Epithelial cell of umbilical artery (primary cell): Measurements from ENCODE around the gene EPB41L4B. TPM values are rescaled to one million over a fixed set of nuclear protein-coding genes. Genes with fewer than 3 reads are reported as not detected.

Experiments
- total RNA-seq: library from RNA; depleted of rRNA; stranded (reverse); fragments of >200 nt; gene quantifications from 2 replicates; pipeline ENCODE4 v1.2.3, GENCODE V29; 2014

EPB41L4B gene
- total RNA-seq = 0.30 and 1.3 TPM in 2 replicates

DNA sequence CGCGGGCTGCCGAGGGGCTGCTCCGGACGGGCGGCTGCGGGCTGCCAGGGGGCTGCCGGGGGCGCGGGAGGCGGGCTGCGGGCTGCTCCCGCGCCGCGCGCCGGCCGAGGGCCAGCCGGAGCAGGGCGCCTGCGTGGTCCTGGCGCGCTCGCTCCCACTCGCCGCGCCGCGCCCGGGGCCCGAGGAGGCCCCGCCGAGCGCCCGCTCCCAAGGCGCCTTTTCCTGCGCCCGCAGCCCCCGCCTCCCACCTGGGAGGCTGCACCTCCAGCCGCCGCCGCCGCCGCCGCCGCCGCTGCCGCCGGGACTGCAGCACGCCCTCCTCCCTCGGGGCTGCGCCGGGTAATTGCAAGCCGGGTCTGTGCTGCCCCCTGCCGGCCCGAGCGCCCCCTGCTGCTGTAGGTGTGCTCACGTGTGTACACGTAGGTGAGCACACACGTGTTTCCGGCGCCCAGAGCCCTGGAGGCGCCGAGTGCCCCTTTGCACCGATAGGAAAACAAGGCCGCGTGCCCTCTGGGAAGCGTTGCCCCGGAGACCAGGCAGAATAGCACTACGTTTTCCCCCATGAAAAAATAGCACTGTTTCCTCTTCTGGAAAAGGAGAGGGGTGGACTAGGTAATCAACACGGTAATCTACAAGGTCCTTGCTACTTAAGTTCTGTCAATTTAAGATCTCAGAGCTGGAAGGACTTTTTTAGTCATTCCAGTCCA is at the start of gene EPB41L4B:
Gene EPB41L4B, minus strand, starts transcription at position 318 of the 707 bp plus-strand sequence. CDS start 613 bp downstream, outside the sequence.

DNA sequence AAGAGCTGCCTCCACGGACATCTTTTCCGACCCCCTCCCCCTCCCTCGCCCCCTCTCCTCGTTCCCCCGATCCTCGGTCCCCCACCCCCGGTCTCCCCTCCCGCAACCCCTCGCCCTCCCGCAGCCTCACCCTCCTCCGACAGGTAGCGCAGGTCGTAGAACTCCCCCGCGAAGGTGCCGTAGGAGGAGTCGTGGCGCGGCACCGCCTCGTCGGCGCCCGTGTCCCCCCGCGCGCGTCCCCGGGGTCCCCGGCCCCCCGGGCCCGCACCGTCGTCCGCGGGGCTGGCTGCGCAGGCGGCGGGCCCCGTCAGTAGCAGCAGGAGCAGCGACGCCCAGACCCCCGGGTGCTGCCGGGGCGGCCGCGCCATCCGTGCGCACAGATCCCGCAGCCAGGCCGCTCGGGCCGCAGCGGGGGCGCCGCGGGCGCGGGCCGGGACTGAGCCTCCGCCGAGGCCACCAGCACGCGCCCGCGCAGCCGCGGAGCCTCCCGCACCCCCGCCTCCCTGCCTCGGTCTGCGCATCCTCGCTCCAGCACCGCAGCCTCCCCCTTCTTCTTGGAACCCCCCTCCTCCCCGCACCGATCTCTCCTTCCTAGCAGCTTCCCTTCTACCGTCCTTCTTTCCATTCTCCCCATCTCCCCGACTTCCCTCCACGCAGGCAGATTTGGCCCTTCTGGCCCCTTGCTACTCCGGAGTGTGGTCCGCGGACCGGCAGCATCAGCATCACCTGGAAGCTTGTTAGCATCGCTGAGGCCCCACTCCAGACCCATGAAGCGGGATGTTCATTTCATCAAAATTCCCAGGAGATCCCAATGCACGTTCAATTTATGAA is 153.9 kb downstream of the EPB41L4B start, which contains the start of gene FRRS1L:
Gene FRRS1L, minus strand, starts transcription at position 479 of the 831 bp plus-strand sequence. Its CDS starts 111 bp downstream, at position 368.

Other genes starting within 250 kb of the EPB41L4B start
- gene TMEM245, start 201.1 kb downstream of the EPB41L4B start, total RNA-seq = 35.7 and 56.4 TPM in 2 replicates
- gene FRRS1L, start 153.8 kb downstream of the EPB41L4B start, total RNA-seq = not detected in 2 replicates
- under 0.01 TPM in 1 of 2 replicates, not detected in the other for gene PTPN3, start 177.2 kb upstream of the EPB41L4B start, total RNA-seq